Glomerular visceral epithelial cell (primary cell): ENCODE results near the gene IL6R.
A peak's percentile ranks its signal among the peaks of the same experiment; 100 is the strongest.
"Not testable (repeated sequence)": the region's sequence is repeated elsewhere in the genome, so short reads cannot be mapped to it uniquely, and the experiment has no call there.

Experiments used
- DNase-seq: peaks from one replicate; pipeline ENCODE4 v3.0.0-alpha.2; 2016; ENCODE audit errors: extremely low spot score

Gene IL6R

GRCh38 chr1:154406886-154407197, 1.7 kb downstream of the IL6R start:
- no peak for DNase-seq

- DNase-seq: no peak
These were observed 2.3 kb downstream of the IL6R start for GRCh38 chr1:154407198-154408091.

GRCh38 chr1:154408174-154408777, 3.1 kb downstream of the IL6R start:
- DNase-seq: no peak

GRCh38 chr1:154410185-154410827, 5.2 kb downstream of the IL6R start:
- no peak for DNase-seq

GRCh38 chr1:154411525-154411924, 6.4 kb downstream of the IL6R start:
- no peak for DNase-seq

GRCh38 chr1:154413177-154413783, 8.1 kb downstream of the IL6R start:
- DNase-seq: no peak

- DNase-seq: no peak
These were observed 9.5 kb downstream of the IL6R start for GRCh38 chr1:154414606-154415005.

GRCh38 chr1:154416471-154417337, 11.6 kb downstream of the IL6R start:
- no peak for DNase-seq

- DNase-seq: no peak
These were observed 12.1 kb downstream of the IL6R start for GRCh38 chr1:154417338-154417608.

- DNase-seq: peak; percentile 65
These were observed 13.1 kb downstream of the IL6R start for GRCh38 chr1:154418062-154418921.

- no peak for DNase-seq
These were observed 13.9 kb downstream of the IL6R start for GRCh38 chr1:154418923-154419619.

- DNase-seq: peak; percentile 87
These were observed 14.8 kb downstream of the IL6R start for GRCh38 chr1:154419620-154420571.

GRCh38 chr1:154420961-154421924, 16.1 kb downstream of the IL6R start:
- DNase-seq: no peak

GRCh38 chr1:154422049-154422448, 16.9 kb downstream of the IL6R start:
- DNase-seq: not testable (repeated sequence)

- DNase-seq: no peak
These were observed 17.4 kb downstream of the IL6R start for GRCh38 chr1:154422521-154422920.

GRCh38 chr1:154423304-154423987, 18.3 kb downstream of the IL6R start:
- DNase-seq: no peak

- DNase-seq: no peak
These were observed 18.8 kb downstream of the IL6R start for GRCh38 chr1:154423988-154424326.
